HepG2 (cell line): ENCODE measurements around the gene RTN4. TPM values are rescaled to one million over a fixed set of nuclear protein-coding genes. Genes with fewer than 3 reads are reported as not detected.

Experiments
- ARID2 ChIP-seq: sonication (generic); formaldehyde crosslinking; IDR thresholded peaks from 2 replicates; pipeline ENCODE4 v1.8.1; 2022; ENCODE audit warnings: mild to moderate bottlenecking, missing genetic modification reagents, borderline replicate concordance
- ASH2L ChIP-seq: fragments of 300-600, 200-600 bp; sonication (generic); IDR thresholded peaks from 2 replicates; pipeline ENCODE4 v1.7.0; 2017; ENCODE audit warnings: low read depth, mild to moderate bottlenecking, moderate library complexity, mixed read lengths, low read length; ENCODE audit not compliant: insufficient read length
- ATF4 ChIP-seq, 2 experiments: fragments of 450-650 bp in 1 of 2; sonication (generic) in 1 of 2; formaldehyde crosslinking; IDR thresholded peaks; 2 replicates each; pipeline versions ENCODE4 v1.5.0 to v1.8.0; 2020 to 2022; ENCODE audit warnings: mild to moderate bottlenecking in 1 of 2, missing genetic modification reagents in 1 of 2
- EHMT2 ChIP-seq: fragments of 200-600 bp; sonication (generic); IDR thresholded peaks from 2 replicates; pipeline ENCODE4 v1.7.0; 2017; ENCODE audit warnings: antibody characterized with exemption, low read depth, low read length, borderline replicate concordance
- ERF ChIP-seq: IDR thresholded peaks from 2 replicates; pipeline ENCODE4 v1.6.1; 2018; ENCODE audit warnings: missing biosample characterization, missing genetic modification reagents
- FOXA3 ChIP-seq: IDR thresholded peaks from 2 replicates; pipeline ENCODE4 v1.6.1; 2016; ENCODE audit warnings: missing genetic modification reagents, missing compliant biosample characterization
- FOXC1 ChIP-seq: sonication (generic); formaldehyde crosslinking; IDR thresholded peaks from 2 replicates; pipeline ENCODE4 v1.8.0; 2022; ENCODE audit warnings: mild to moderate bottlenecking, missing genetic modification reagents, borderline replicate concordance
- HMGXB4 ChIP-seq, 2 experiments: sonication (generic) in 1 of 2; formaldehyde crosslinking in 1 of 2; IDR thresholded peaks; 2 replicates each; pipeline versions ENCODE4 v1.4.0 to v1.6.1; 2018 to 2020; ENCODE audit warnings: missing genetic modification reagents in 2 of 2, borderline replicate concordance in 1 of 2, low read depth in 1 of 2, mild to moderate bottlenecking in 1 of 2, missing biosample characterization in 1 of 2
- HOMEZ ChIP-seq: IDR thresholded peaks from 2 replicates; pipeline ENCODE4 v1.6.1; 2016; ENCODE audit warnings: low read depth
- MEF2D ChIP-seq: sonication (generic); formaldehyde crosslinking; IDR thresholded peaks from 2 replicates; pipeline ENCODE4 v1.5.1; 2020; ENCODE audit warnings: mild to moderate bottlenecking, missing genetic modification reagents
- RXRB ChIP-seq: IDR thresholded peaks from 2 replicates; pipeline ENCODE4 v1.6.1; 2016; ENCODE audit warnings: borderline replicate concordance, missing genetic modification reagents, missing compliant biosample characterization
- SALL1 ChIP-seq: sonication (generic); formaldehyde crosslinking; IDR thresholded peaks from 2 replicates; pipeline ENCODE4 v1.8.0; 2022; ENCODE audit warnings: mild to moderate bottlenecking, missing genetic modification reagents
- TSC22D2 ChIP-seq: sonication (generic); formaldehyde crosslinking; IDR thresholded peaks from 2 replicates; pipeline ENCODE4 v1.5.1; 2020; ENCODE audit warnings: missing genetic modification reagents, mild to moderate bottlenecking, borderline replicate concordance
- WIZ ChIP-seq: sonication (generic); formaldehyde crosslinking; IDR thresholded peaks from 2 replicates; pipeline ENCODE4 v1.5.1; 2020; ENCODE audit warnings: mild to moderate bottlenecking, missing genetic modification reagents
- ZBTB26 ChIP-seq: IDR thresholded peaks from 2 replicates; pipeline ENCODE4 v1.6.1; 2016; ENCODE audit warnings: missing compliant biosample characterization, missing genetic modification reagents, borderline replicate concordance
- ZNF224 ChIP-seq: sonication (generic); formaldehyde crosslinking; IDR thresholded peaks from 2 replicates; pipeline ENCODE4 v1.5.0; 2020; ENCODE audit warnings: mild to moderate bottlenecking, missing genetic modification reagents
- ZNF382 ChIP-seq: sonication (generic); formaldehyde crosslinking; IDR thresholded peaks from 2 replicates; pipeline ENCODE4 v1.5.0; 2020; ENCODE audit warnings: missing genetic modification reagents, mild to moderate bottlenecking, borderline replicate concordance
- ZNF460 ChIP-seq: sonication (generic); formaldehyde crosslinking; IDR thresholded peaks from 2 replicates; pipeline ENCODE4 v1.5.1; 2020; ENCODE audit warnings: missing genetic modification reagents, mild to moderate bottlenecking, borderline replicate concordance
- ZNF749 ChIP-seq: sonication (generic); formaldehyde crosslinking; IDR thresholded peaks from 2 replicates; pipeline ENCODE4 v1.8.0; 2022; ENCODE audit warnings: mild to moderate bottlenecking, missing genetic modification reagents, moderate library complexity, borderline replicate concordance
- ZNF777 ChIP-seq: sonication (generic); formaldehyde crosslinking; IDR thresholded peaks from 2 replicates; pipeline ENCODE4 v1.4.0; 2020; ENCODE audit warnings: missing genetic modification reagents
- ZNF788 ChIP-seq: sonication (generic); formaldehyde crosslinking; IDR thresholded peaks from 2 replicates; pipeline ENCODE4 v1.5.0; 2020; ENCODE audit warnings: mild to moderate bottlenecking, missing genetic modification reagents, borderline replicate concordance
- ZNF816 ChIP-seq: sonication (generic); formaldehyde crosslinking; IDR thresholded peaks from 2 replicates; pipeline ENCODE4 v1.8.0; 2022; ENCODE audit warnings: missing genetic modification reagents, mild to moderate bottlenecking, borderline replicate concordance
- polyA plus RNA-seq, 8 experiments: library from polyadenylated mRNA; depleted of rRNA in 3 of 8; stranded (reverse) in 7 of 8; unstranded in 1 of 8; fragments of >200 nt; fragmentation: Illumina TruSeq in 4 of 8; extraction: Trizol in 4 of 8; gene quantifications; 2 replicates each; pipeline versions ENCODE4 v1.2.1 to v1.2.3, GENCODE V29; 2011 to 2016; ENCODE audit warnings: low read depth in 4 of 8, missing spikeins in 1 of 8, mixed read lengths in 1 of 8; ENCODE audit not compliant: insufficient read depth in 1 of 8
- total RNA-seq, 5 experiments: library from RNA; depleted of rRNA; stranded (reverse); fragments of >200 nt; fragmentation: Illumina TruSeq; extraction: Trizol; gene quantifications; 2 replicates each; pipeline ENCODE4 v1.2.3, GENCODE V29; 2016; ENCODE audit warnings: low read depth in 1 of 5

RTN4 gene
- total and polyA plus RNA-seq, 2 of the 13 experiments (the other 11 are each of a cell fraction or from before 2014, with no cell fraction given), result 98.4 to 133 TPM

GRCh38 chr2:55014962-55015939 lies 35.0 kb downstream of the RTN4 start (continued):
- no peak for TF ChIP-seq WIZ
- TF ChIP-seq RXRB (CRISPR knock-in tag), result peak; percentile 71; the same call in 1 of the 2 replicates
- no peak for TF ChIP-seq MEF2D (CRISPR knock-in tag)
- peak in 1 of 2 experiments; percentile 12; a peak in 1 of 4 replicates for TF ChIP-seq ATF4 (CRISPR knock-in tag; IDR thresholded peaks at IDR 0.05)
- no peak for TF ChIP-seq ZNF224 (CRISPR knock-in tag)
- no peak for TF ChIP-seq ZNF460 (CRISPR knock-in tag)
- TF ChIP-seq HOMEZ (CRISPR knock-in tag), result peak; percentile 84
- no peak for TF ChIP-seq ZNF816 (CRISPR knock-in tag)
- TF ChIP-seq FOXC1 (CRISPR knock-in tag), result no peak
- TF ChIP-seq ZNF749 (CRISPR knock-in tag), result no peak
- no peak for TF ChIP-seq ZNF788 (CRISPR knock-in tag)
- TF ChIP-seq ERF (CRISPR knock-in tag), result peak; percentile 72; the same call in 1 of the 2 replicates
- TF ChIP-seq ZBTB26 (CRISPR knock-in tag), result no peak
- no peak; the same call in 1 of the 2 replicates for TF ChIP-seq SALL1 (CRISPR knock-in tag)
- TF ChIP-seq ARID2, result no peak
- no peak for TF ChIP-seq ZNF382 (CRISPR knock-in tag)
- TF ChIP-seq ZNF777, result no peak
- TF ChIP-seq TSC22D2 (CRISPR knock-in tag), result no peak
- no peak for TF ChIP-seq ASH2L
- TF ChIP-seq FOXA3 (CRISPR knock-in tag), result 0 out of 2 replicates have a peak, but pooled peaks have one; percentile 6
- TF ChIP-seq HMGXB4 (CRISPR knock-in tag; IDR thresholded peaks at IDR 0.05; ENCODE audit: borderline replicate concordance in 1 of 2, low read depth in 1 of 2), result peak; percentile 45 to 81; a peak in 3 of 4 replicates
- TF ChIP-seq EHMT2, result no peak
